Osteocyte (in vitro differentiated cells): Measurements from ENCODE around the gene USB1. TPM values are rescaled to one million over a fixed set of nuclear protein-coding genes. Genes with fewer than 3 reads are reported as not detected.

Experiments used
- DNase-seq: peaks from one replicate; pipeline ENCODE4 v3.0.0; 2021; ENCODE audit warnings: mixed read lengths; ENCODE audit not compliant: unreplicated experiment; ENCODE audit errors: extremely low spot score
- H3K27ac Mint-ChIP-seq: one replicate; pipeline ENCODE4 v1.8.0; 2021; ENCODE audit warnings: mild to moderate bottlenecking, mixed read lengths; ENCODE audit not compliant: unreplicated experiment
- H3K27me3 Mint-ChIP-seq: one replicate; pipeline ENCODE4 v1.8.0; 2021; ENCODE audit warnings: mixed read lengths; ENCODE audit not compliant: unreplicated experiment
- H3K36me3 Mint-ChIP-seq: one replicate; pipeline ENCODE4 v1.8.0; 2021; ENCODE audit warnings: mixed read lengths; ENCODE audit not compliant: unreplicated experiment
- H3K4me1 Mint-ChIP-seq: one replicate; pipeline ENCODE4 v1.8.0; 2021; ENCODE audit warnings: mixed read lengths; ENCODE audit not compliant: unreplicated experiment
- H3K4me3 Mint-ChIP-seq: one replicate; pipeline ENCODE4 v1.8.0; 2021; ENCODE audit warnings: mild to moderate bottlenecking, moderate library complexity, mixed read lengths; ENCODE audit not compliant: unreplicated experiment
- H3K9me3 Mint-ChIP-seq: one replicate; pipeline ENCODE4 v1.8.0; 2021; ENCODE audit warnings: mixed read lengths; ENCODE audit not compliant: unreplicated experiment
- total RNA-seq: library from RNA; stranded (reverse); gene quantifications from 2 replicates; pipeline ENCODE4 v1.2.1, GENCODE V29; 2021
- TF ChIP-seq, protein P1 (sequence below): fragments of 200-600 bp; sonication (generic); IDR thresholded peaks from 2 replicates; pipeline ENCODE4 v1.5.0; 2021; ENCODE audit warnings: antibody characterized with exemption, mild to moderate bottlenecking, moderate library complexity

USB1 gene
- total RNA-seq, 1 donor from 2014 or later = 45.5 TPM

DNA sequence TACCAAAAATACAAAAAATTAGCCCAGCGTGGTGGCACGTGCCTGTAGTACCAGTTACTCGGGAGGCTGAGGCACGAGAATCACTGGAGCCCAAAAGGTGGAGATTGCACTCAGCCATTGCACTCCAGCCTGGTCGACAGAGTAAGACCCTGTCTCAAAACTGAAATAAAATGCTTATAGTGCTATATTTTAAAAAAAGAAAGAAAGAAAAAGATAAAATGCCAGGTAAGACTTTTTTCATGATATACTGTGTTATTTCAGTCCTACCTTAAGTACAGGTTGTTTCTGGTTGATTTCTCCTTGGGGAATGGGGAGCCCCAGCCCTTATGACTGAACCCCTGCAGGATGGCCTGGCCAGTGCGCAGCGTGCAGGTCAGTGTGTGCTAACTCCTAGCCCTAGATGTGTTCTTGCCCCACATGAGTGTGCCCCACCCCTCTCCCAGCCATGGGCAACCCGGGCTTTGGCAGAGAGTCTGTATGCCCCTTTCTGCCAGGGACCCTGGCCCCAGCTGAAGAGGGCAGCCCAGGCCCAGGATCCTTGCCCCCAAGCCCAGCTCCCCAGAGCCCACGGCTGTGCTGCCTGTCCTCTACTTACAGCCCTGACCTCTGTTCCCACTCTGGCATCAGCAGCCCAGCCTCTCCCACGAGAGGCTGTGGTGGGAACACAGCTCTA is 31.6 kb upstream of the USB1 start:
- H3K4me1 Mint-ChIP-seq = no peaks in the 10 kb centered on the region
- no peak for DNase-seq
- H3K27me3 Mint-ChIP-seq = peaks cover 35% of the 10 kb centered on the region
- no peak overlapping the region for H3K27ac Mint-ChIP-seq
- no peaks in the 10 kb centered on the region for H3K36me3 Mint-ChIP-seq
- H3K4me3 Mint-ChIP-seq = no peak overlapping the region
- TF ChIP-seq, protein P1, sequence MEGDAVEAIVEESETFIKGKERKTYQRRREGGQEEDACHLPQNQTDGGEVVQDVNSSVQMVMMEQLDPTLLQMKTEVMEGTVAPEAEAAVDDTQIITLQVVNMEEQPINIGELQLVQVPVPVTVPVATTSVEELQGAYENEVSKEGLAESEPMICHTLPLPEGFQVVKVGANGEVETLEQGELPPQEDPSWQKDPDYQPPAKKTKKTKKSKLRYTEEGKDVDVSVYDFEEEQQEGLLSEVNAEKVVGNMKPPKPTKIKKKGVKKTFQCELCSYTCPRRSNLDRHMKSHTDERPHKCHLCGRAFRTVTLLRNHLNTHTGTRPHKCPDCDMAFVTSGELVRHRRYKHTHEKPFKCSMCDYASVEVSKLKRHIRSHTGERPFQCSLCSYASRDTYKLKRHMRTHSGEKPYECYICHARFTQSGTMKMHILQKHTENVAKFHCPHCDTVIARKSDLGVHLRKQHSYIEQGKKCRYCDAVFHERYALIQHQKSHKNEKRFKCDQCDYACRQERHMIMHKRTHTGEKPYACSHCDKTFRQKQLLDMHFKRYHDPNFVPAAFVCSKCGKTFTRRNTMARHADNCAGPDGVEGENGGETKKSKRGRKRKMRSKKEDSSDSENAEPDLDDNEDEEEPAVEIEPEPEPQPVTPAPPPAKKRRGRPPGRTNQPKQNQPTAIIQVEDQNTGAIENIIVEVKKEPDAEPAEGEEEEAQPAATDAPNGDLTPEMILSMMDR = no peak
- H3K9me3 Mint-ChIP-seq = no peaks in the 10 kb centered on the region

DNA sequence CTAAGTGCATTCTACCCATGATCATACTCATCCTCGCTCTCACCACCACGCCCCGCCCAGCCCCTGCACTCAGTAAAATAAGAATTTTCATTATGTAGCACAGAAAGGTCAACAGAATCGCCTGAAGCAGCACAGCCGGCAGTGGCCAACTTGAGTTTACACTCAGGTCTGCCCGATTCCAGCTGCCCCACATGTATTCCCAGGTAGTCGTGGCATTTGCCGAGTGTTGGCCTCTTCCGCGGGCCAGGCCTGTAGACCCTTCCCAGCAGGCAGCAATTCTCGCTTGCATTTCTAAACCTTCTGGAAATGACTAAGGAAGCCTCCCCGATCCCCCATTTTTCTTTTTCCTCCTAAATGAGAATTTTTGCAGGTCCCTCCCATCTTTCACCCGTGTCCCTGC is 30.9 kb upstream of the USB1 start:
- H3K27me3 Mint-ChIP-seq = peaks cover 38% of the 10 kb centered on the region
- DNase-seq = no peak

GRCh38 chr16:57970970-57971369 is 30.2 kb upstream of the USB1 start, which contains the start of gene CNGB1:
Gene CNGB1 (minus strand): TSS chr16:57971128. CDS start chr16:57967286, 3,842 bp downstream.
- Mint-ChIP-seq H3K36me3 (no peaks in the 10 kb centered on the region), H3K4me3 (no peak within 1 kb of the TSS), H3K9me3 (no peaks in the 10 kb centered on the region), H3K4me1 (no peaks in the 10 kb centered on the region), H3K27ac (no peak within 1 kb of the TSS), H3K27me3 (peaks cover 38% of the 10 kb centered on the region)
- no peak for DNase-seq
- TF ChIP-seq, protein P1 = no peak

More for the DNA sequence above, 30.9 kb upstream of the USB1 start:
- H3K27ac Mint-ChIP-seq = no peak overlapping the region
- H3K36me3 Mint-ChIP-seq = no peaks in the 10 kb centered on the region
- H3K4me1 Mint-ChIP-seq = no peaks in the 10 kb centered on the region
- TF ChIP-seq, protein P1 = no peak
- H3K4me3 Mint-ChIP-seq = no peak overlapping the region
- H3K9me3 Mint-ChIP-seq = no peaks in the 10 kb centered on the region

GRCh38 chr16:57971848-57972247 is 29.4 kb upstream of the USB1 start:
- DNase-seq = no peak
- H3K4me1 Mint-ChIP-seq = no peaks in the 10 kb centered on the region
- TF ChIP-seq, protein P1 = no peak
- H3K27me3 Mint-ChIP-seq = peaks cover 38% of the 10 kb centered on the region
- H3K36me3 Mint-ChIP-seq = no peaks in the 10 kb centered on the region
- no peak overlapping the region for H3K27ac Mint-ChIP-seq
- no peak overlapping the region for H3K4me3 Mint-ChIP-seq
- H3K9me3 Mint-ChIP-seq = no peaks in the 10 kb centered on the region

- Mint-ChIP-seq H3K4me1 (no peaks in the 10 kb centered on the region), H3K27me3 (peaks cover 36% of the 10 kb centered on the region), H3K9me3 (no peaks in the 10 kb centered on the region), H3K27ac (no peak overlapping the region), H3K4me3 (no peak overlapping the region), H3K36me3 (no peaks in the 10 kb centered on the region)
- DNase-seq = no peak
- TF ChIP-seq, protein P1 = no peak
Observed at GRCh38 chr16:57972306-57972705, 28.9 kb upstream of the USB1 start.
